HG03045 (cell line): ENCODE data around the gene SCNN1G.
"Not testable (repeated sequence)": the region's sequence is repeated elsewhere in the genome, so short reads cannot be mapped to it uniquely, and the experiment has no call there.

Source experiments
- ATAC-seq: cut with Tn5 transposase; IDR thresholded peaks from one replicate; pipeline ENCODE4 v1.9.1; 2021; ENCODE audit warnings: mild to moderate bottlenecking, moderate library complexity; ENCODE audit not compliant: unreplicated experiment

SCNN1G gene

GRCh38 chr16:23248261-23249194 lies 66.0 kb downstream of the SCNN1G start:
- no peak for ATAC-seq

- ATAC-seq: no peak
These were observed 67.3 kb downstream of the SCNN1G start for GRCh38 chr16:23249830-23250229.

GRCh38 chr16:23252310-23252709 lies 69.8 kb downstream of the SCNN1G start:
- no peak for ATAC-seq

GRCh38 chr16:23253650-23254049 lies 71.1 kb downstream of the SCNN1G start:
- ATAC-seq: not testable (repeated sequence)

GRCh38 chr16:23254338-23254737 lies 71.8 kb downstream of the SCNN1G start:
- ATAC-seq: no peak

GRCh38 chr16:23255000-23255399 lies 72.5 kb downstream of the SCNN1G start:
- ATAC-seq: no peak

GRCh38 chr16:23256440-23256839 lies 73.9 kb downstream of the SCNN1G start:
- ATAC-seq: no peak

GRCh38 chr16:23257682-23258081 lies 75.1 kb downstream of the SCNN1G start:
- no peak for ATAC-seq

- no peak for ATAC-seq
These were observed 76.3 kb downstream of the SCNN1G start for GRCh38 chr16:23258919-23259237.
